CD14-positive monocyte (primary cell): ENCODE data around the gene SIRPA. TPM values are rescaled to one million over a fixed set of nuclear protein-coding genes. Genes with fewer than 3 reads are reported as not detected.
A peak's percentile ranks its signal among the peaks of the same experiment; 100 is the strongest.

Source experiments
- DNase-seq, 3 donors: peaks; one replicate each; pipeline ENCODE4 v3.0.0-alpha.2; 2011 to 2022
- H2AFZ ChIP-seq: 2 replicates; pipeline ENCODE4 v1.6.0; 2012; ENCODE audit warnings: mild to moderate bottlenecking, low read depth, low read length, inconsistent platforms; ENCODE audit not compliant: insufficient read depth, poor library complexity, severe bottlenecking
- H3K27ac ChIP-seq, 2 donors: 1 replicate in 1 of 2; 2 replicates in 1 of 2; pipeline ENCODE4 v1.5.1; 2012 to 2013; ENCODE audit warnings: low read length in 2 of 2, control low read depth in 1 of 2, inconsistent platforms in 1 of 2, low read depth in 1 of 2, mild to moderate bottlenecking in 1 of 2
- H3K27me3 ChIP-seq, 2 donors: one replicate each; pipeline versions ENCODE4 v1.6.0 to v1.6.1; 2011 to 2013; ENCODE audit warnings: low read length in 2 of 2; ENCODE audit not compliant: control insufficient read depth in 2 of 2, insufficient read depth in 2 of 2
- H3K36me3 ChIP-seq, 2 donors: replicated peaks in 1 of 2; 1 replicate in 1 of 2; 2 replicates in 1 of 2; pipeline versions ENCODE4 v1.5.1 to v1.6.1; 2012 to 2013; ENCODE audit warnings: low read length in 2 of 2, control low read depth in 1 of 2, inconsistent platforms in 1 of 2, mild to moderate bottlenecking in 1 of 2; ENCODE audit not compliant: insufficient read depth in 2 of 2, control insufficient read depth in 1 of 2
- H3K4me1 ChIP-seq, 2 donors: 1 replicate in 1 of 2; 2 replicates in 1 of 2; pipeline versions ENCODE4 v1.5.1 to v1.6.1; 2012 to 2013; ENCODE audit warnings: low read length in 2 of 2, control low read depth in 1 of 2, inconsistent platforms in 1 of 2, mild to moderate bottlenecking in 1 of 2, moderate library complexity in 1 of 2; ENCODE audit not compliant: insufficient read depth in 2 of 2, control insufficient read depth in 1 of 2
- H3K4me2 ChIP-seq: replicated peaks from 2 replicates; pipeline ENCODE3; 2012; ENCODE audit warnings: low read length, moderate library complexity, mild to moderate bottlenecking; ENCODE audit not compliant: poor library complexity, severe bottlenecking; ENCODE audit errors: extremely low read depth
- H3K4me3 ChIP-seq, 3 experiments: fragments of 200-600 bp in 1 of 3; sonication (generic) in 1 of 3; replicated peaks in 1 of 3; 1 replicate in 2 of 3; 2 replicates in 1 of 3; pipeline ENCODE4 v1.5.1; 2011 to 2013; ENCODE audit warnings: low read length in 3 of 3, mild to moderate bottlenecking in 3 of 3, control low read depth in 2 of 3, low read depth in 2 of 3, inconsistent platforms in 1 of 3, moderate library complexity in 1 of 3
- H3K79me2 ChIP-seq: 2 replicates; pipeline ENCODE4 v1.6.0; 2012; ENCODE audit warnings: mild to moderate bottlenecking, control low read depth, inconsistent platforms, low read length, moderate library complexity; ENCODE audit not compliant: insufficient read depth
- H3K9ac ChIP-seq: 2 replicates; pipeline ENCODE4 v1.6.0; 2017; ENCODE audit warnings: low read length, mild to moderate bottlenecking; ENCODE audit not compliant: insufficient read depth, poor library complexity, severe bottlenecking
- H3K9me3 ChIP-seq, 2 donors: replicated peaks in 1 of 2; 1 replicate in 1 of 2; 2 replicates in 1 of 2; pipeline versions ENCODE4 v1.5.1 to v1.6.1; 2012 to 2013; ENCODE audit warnings: low read length in 2 of 2, control low read depth in 1 of 2; ENCODE audit not compliant: control insufficient read depth in 1 of 2, insufficient read depth in 1 of 2
- H4K20me1 ChIP-seq: 2 replicates; pipeline ENCODE4 v1.6.0; 2012; ENCODE audit warnings: mild to moderate bottlenecking, low read length, control low read depth, moderate library complexity; ENCODE audit not compliant: insufficient read depth
- H3K27ac Mint-ChIP-seq, 7 donors: one replicate each; pipeline ENCODE4 v1.8.0; 2020; ENCODE audit warnings: mild to moderate bottlenecking in 7 of 7, mixed read lengths in 7 of 7, moderate library complexity in 6 of 7, inconsistent platforms in 2 of 7
- H3K27me3 Mint-ChIP-seq, 3 donors: one replicate each; pipeline ENCODE4 v1.8.0; 2021 to 2022; ENCODE audit warnings: low read depth in 3 of 3, mild to moderate bottlenecking in 3 of 3, mixed read lengths in 3 of 3, moderate library complexity in 3 of 3, inconsistent platforms in 1 of 3
- H3K36me3 Mint-ChIP-seq, 2 donors: one replicate each; pipeline ENCODE4 v1.8.0; 2020; ENCODE audit warnings: mixed read lengths in 2 of 2, inconsistent platforms in 1 of 2, mild to moderate bottlenecking in 1 of 2
- H3K4me1 Mint-ChIP-seq: one replicate; pipeline ENCODE4 v1.8.0; 2020; ENCODE audit warnings: mild to moderate bottlenecking, mixed read lengths
- H3K4me3 Mint-ChIP-seq, 2 donors: one replicate each; pipeline ENCODE4 v1.8.0; 2020; ENCODE audit warnings: mild to moderate bottlenecking in 2 of 2, mixed read lengths in 2 of 2, moderate library complexity in 1 of 2
- H3K9me3 Mint-ChIP-seq, 7 donors: one replicate each; pipeline ENCODE4 v1.8.0; 2020 to 2022; ENCODE audit warnings: mixed read lengths in 7 of 7, mild to moderate bottlenecking in 6 of 7, moderate library complexity in 6 of 7, inconsistent platforms in 2 of 7
- WGBS: methylation state at CpG from one replicate; pipeline ENCODE4 v1.1.5; 2013; ENCODE audit warnings: missing lambda C conversion rate; ENCODE audit not compliant: insufficient coverage; 5-methylcytosine and 5-hydroxymethylcytosine counted together
- intact Hi-C, 2 donors: fragments of 100-400 bp; cut with micrococcal nuclease; formaldehyde crosslinking; loops; one replicate each; pipeline versions ENCODE4 v1.15.0 to v1.15.1; 2023
- polyA plus RNA-seq, 3 donors: library from polyadenylated mRNA; depleted of rRNA in 1 of 3; unstranded in 2 of 3; stranded (reverse) in 1 of 3; fragments of 300-500 nt in 2 of 3; fragments of >200 nt in 1 of 3; fragmentation: Illumina TruSeq in 2 of 3; gene quantifications; 1 replicate in 2 of 3; 2 replicates in 1 of 3; pipeline ENCODE4 v1.2.3, GENCODE V29; 2012 to 2021
- TF ChIP-seq, protein P1 (sequence below): fragments of 200-600 bp; IDR thresholded peaks from one replicate; pipeline ENCODE4 v1.8.0; 2022; ENCODE audit warnings: antibody characterized with exemption, mild to moderate bottlenecking

SIRPA gene
- polyA plus RNA-seq, 3 donors, result 28.4 to 126 (median 58.3) TPM

DNA sequence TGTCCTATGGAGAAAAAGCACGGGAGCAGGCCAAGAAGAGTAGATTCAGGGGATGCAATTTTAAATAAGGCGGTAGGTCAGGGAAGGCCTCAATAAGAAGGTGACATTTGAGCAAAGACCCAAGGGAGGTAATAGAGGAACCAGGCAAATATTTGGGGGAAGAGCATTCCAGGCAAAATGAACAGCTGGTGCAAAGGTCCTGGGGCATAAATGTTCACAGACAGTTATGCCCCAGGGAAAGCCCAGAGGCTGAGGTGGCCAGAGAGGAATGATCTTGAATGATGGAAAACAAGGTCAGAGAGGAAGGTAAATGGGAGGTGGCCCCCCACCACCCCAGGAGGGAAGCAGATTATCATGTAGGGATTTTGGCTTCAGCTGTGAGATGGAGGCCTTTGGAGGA is 47.4 kb upstream of the SIRPA start:
- no peak overlapping the region for H3K27ac ChIP-seq
- intact Hi-C loops, result loop anchor here (5.0 to 10.0 kb wide), 2 partner anchors 45 to 97 kb away; no protein-coding TSS in a partner anchor
- H3K27me3 ChIP-seq, result no peaks in the 10 kb centered on the region
- Mint-ChIP-seq H3K9me3 (peaks cover 0 to 9% (median 5%) of the 10 kb centered on the region in 7 donors), H3K27me3 (peaks cover 0 to 1% (median 0%) of the 10 kb centered on the region in 3 donors), H3K27ac (peak overlapping the region in 5 of 7 donors; percentile 63 to 88 (median 74)), H3K4me1 (peaks cover 93% of the 10 kb centered on the region), H3K36me3 (peaks cover 6 to 9% of the 10 kb centered on the region in 2 donors), H3K4me3 (no peak overlapping the region)
- H3K9ac ChIP-seq, result no peak overlapping the region
- H3K4me3 ChIP-seq, result no peak overlapping the region
- no peaks in the 10 kb centered on the region for H3K79me2 ChIP-seq
- H2AFZ ChIP-seq, result no peak overlapping the region
- DNase-seq, result no peak
- no peaks in the 10 kb centered on the region for H4K20me1 ChIP-seq
- H3K9me3 ChIP-seq, result no peaks in the 10 kb centered on the region
- WGBS, result 97% methylated on average over 2 of the region's 2 CpGs
- no peaks in the 10 kb centered on the region for H3K36me3 ChIP-seq
- no peak overlapping the region for H3K4me2 ChIP-seq
- H3K4me1 ChIP-seq, result peaks cover 97 to 98% of the 10 kb centered on the region in 2 donors
- TF ChIP-seq, protein P1, sequence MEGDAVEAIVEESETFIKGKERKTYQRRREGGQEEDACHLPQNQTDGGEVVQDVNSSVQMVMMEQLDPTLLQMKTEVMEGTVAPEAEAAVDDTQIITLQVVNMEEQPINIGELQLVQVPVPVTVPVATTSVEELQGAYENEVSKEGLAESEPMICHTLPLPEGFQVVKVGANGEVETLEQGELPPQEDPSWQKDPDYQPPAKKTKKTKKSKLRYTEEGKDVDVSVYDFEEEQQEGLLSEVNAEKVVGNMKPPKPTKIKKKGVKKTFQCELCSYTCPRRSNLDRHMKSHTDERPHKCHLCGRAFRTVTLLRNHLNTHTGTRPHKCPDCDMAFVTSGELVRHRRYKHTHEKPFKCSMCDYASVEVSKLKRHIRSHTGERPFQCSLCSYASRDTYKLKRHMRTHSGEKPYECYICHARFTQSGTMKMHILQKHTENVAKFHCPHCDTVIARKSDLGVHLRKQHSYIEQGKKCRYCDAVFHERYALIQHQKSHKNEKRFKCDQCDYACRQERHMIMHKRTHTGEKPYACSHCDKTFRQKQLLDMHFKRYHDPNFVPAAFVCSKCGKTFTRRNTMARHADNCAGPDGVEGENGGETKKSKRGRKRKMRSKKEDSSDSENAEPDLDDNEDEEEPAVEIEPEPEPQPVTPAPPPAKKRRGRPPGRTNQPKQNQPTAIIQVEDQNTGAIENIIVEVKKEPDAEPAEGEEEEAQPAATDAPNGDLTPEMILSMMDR, result no peak

DNA sequence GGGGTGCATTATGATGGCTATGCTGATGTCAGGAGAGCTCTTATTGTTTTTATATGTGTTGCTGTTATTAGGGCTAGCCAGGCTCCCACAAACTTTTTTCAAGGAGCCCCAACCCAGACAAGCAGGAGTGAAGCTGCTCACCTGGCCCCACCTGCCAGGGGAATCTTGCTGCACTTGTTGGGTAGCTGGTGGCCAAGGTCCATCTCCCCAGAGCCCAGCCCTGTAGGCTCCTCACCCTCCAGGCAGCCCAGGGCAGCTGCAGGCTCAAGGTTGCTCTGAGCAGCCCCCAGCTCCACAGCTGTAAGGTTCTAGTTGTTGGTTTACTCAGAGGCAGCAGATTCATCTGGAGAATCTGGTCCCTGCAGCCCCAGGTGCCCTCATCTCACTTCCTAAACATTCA is 46.8 kb upstream of the SIRPA start:
- Mint-ChIP-seq H3K9me3 (peaks cover 0 to 9% (median 5%) of the 10 kb centered on the region in 7 donors), H3K4me3 (no peak overlapping the region), H3K36me3 (peaks cover 6 to 9% of the 10 kb centered on the region in 2 donors), H3K4me1 (peaks cover 93% of the 10 kb centered on the region), H3K27ac (peak overlapping the region in 3 of 7 donors; percentile 15 to 70 (median 51)), H3K27me3 (peaks cover 0 to 1% (median 0%) of the 10 kb centered on the region in 3 donors)
- Histone ChIP-seq H3K9me3 (no peaks in the 10 kb centered on the region), H3K9ac (no peak overlapping the region), H3K4me2 (no peak overlapping the region), H3K36me3 (no peaks in the 10 kb centered on the region), H3K27me3 (no peaks in the 10 kb centered on the region), H3K27ac (no peak overlapping the region), H3K4me1 (peaks cover 97 to 98% of the 10 kb centered on the region in 2 donors), H2AFZ (no peak overlapping the region), H3K79me2 (no peaks in the 10 kb centered on the region), H4K20me1 (no peaks in the 10 kb centered on the region), H3K4me3 (no peak overlapping the region)
- no peak for DNase-seq
- TF ChIP-seq, protein P1, result no peak
- intact Hi-C loops, result loop anchor here (5.0 to 10.0 kb wide), 2 partner anchors 46 to 96 kb away; no protein-coding TSS in a partner anchor
